IPS DF 6.9 (cell line): ENCODE measurements around the gene PPP1R36.
"Not testable (repeated sequence)": the region's sequence is repeated elsewhere in the genome, so short reads cannot be mapped to it uniquely, and the experiment has no call there.

Source experiments
- DNase-seq: peaks from one replicate; pipeline ENCODE4 v3.0.0-alpha.2; 2013; ENCODE audit warnings: low read depth, low spot score
- H3K27ac ChIP-seq: one replicate; pipeline ENCODE4 v1.5.1; 2013; ENCODE audit warnings: low read length, control low read depth
- H3K27me3 ChIP-seq: 2 replicates; pipeline ENCODE4 v1.6.1; 2013; ENCODE audit warnings: mild to moderate bottlenecking, low read length; ENCODE audit not compliant: control insufficient read depth, insufficient read depth
- H3K36me3 ChIP-seq: 2 replicates; pipeline ENCODE4 v1.6.1; 2013; ENCODE audit warnings: low read length; ENCODE audit not compliant: control insufficient read depth, insufficient read depth
- H3K4me1 ChIP-seq: 2 replicates; pipeline ENCODE4 v1.6.1; 2013; ENCODE audit warnings: low read length; ENCODE audit not compliant: control insufficient read depth, insufficient read depth
- H3K4me3 ChIP-seq: 2 replicates; pipeline ENCODE4 v1.5.1; 2013; ENCODE audit warnings: mild to moderate bottlenecking, low read length
- H3K9me3 ChIP-seq: 2 replicates; pipeline ENCODE4 v1.6.1; 2013; ENCODE audit warnings: low read length, inconsistent platforms; ENCODE audit not compliant: control insufficient read depth, insufficient read depth
- WGBS: extraction: QIAGEN DNeasy Blood & Tissue Kit; methylation state at CpG from one replicate; pipeline ENCODE4 v1.1.7; 2013; ENCODE audit warnings: mixed read lengths, missing lambda C conversion rate; ENCODE audit not compliant: insufficient read length, insufficient coverage; 5-methylcytosine and 5-hydroxymethylcytosine counted together

Gene PPP1R36

DNA sequence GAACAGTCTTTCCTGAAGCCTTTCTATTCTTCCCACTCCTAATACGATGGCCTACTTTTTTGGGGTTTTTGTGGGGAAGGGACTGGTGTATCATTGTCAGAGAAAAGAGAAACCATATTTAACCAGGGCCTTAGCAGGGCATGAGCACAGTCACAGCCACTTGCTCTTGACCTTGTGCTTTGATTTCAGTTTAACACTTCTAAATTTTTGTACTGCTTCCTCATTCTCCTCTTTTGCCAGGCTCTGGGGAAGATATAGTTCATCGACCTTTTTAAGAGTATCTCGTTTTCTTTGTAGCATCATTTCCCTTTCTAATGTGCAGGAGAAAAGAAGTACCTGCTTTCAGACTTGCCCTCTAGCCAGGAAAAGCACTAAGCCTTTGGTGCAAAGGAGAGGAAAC is 43.0 kb upstream of the PPP1R36 start:
- Histone ChIP-seq H3K9me3 (no peaks in the 10 kb centered on the region), H3K27ac (no peak overlapping the region), H3K4me3 (no peak overlapping the region), H3K27me3 (no peaks in the 10 kb centered on the region), H3K36me3 (no peaks in the 10 kb centered on the region), H3K4me1 (peaks cover 2% of the 10 kb centered on the region)
- no CpG with 5 or more reads among the region's 3 CpGs for WGBS
- DNase-seq: no peak

GRCh38 chr14:64507376-64508156 is 42.2 kb upstream of the PPP1R36 start:
- Histone ChIP-seq H3K9me3 (no peaks in the 10 kb centered on the region), H3K4me1 (peaks cover 2% of the 10 kb centered on the region; the same call in 1 of the 2 replicates), H3K27ac (no peak overlapping the region), H3K27me3 (no peaks in the 10 kb centered on the region), H3K36me3 (no peaks in the 10 kb centered on the region), H3K4me3 (no peak overlapping the region)
- no CpG with 5 or more reads among the region's 4 CpGs for WGBS
- DNase-seq: no peak

- no peaks in the 10 kb centered on the region for H3K9me3 ChIP-seq
- no peak for DNase-seq
- no CpG with 5 or more reads among the region's 1 CpG for WGBS
- no peak overlapping the region for H3K27ac ChIP-seq
- no peaks in the 10 kb centered on the region for H3K36me3 ChIP-seq
- H3K27me3 ChIP-seq: no peaks in the 10 kb centered on the region
- H3K4me3 ChIP-seq: no peak overlapping the region
- H3K4me1 ChIP-seq: peaks cover 2% of the 10 kb centered on the region; the same call in 1 of the 2 replicates
Measured at GRCh38 chr14:64508215-64508776, 41.5 kb upstream of the PPP1R36 start.

DNA sequence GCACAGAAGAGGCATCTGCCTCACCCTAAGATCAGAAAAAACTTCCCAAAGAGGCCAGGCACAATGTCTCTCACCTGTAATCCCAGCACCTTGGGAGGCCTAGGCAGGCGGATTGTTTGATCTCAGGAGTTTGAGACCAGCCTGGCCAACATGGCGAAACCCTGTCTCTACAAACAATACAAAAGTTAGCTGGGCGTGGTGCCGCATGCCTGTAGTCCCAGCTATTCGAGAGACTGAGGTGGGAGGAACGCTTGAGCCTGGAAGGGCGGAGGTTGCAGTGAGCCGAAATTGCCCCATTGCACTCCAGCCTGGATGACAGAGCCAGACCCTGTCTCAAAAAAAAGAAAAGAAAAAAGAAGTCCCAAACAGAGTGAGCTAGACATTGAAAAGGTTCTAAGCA is 40.7 kb upstream of the PPP1R36 start:
- Histone ChIP-seq H3K27ac (no peak overlapping the region), H3K4me1 (peaks cover 2% of the 10 kb centered on the region; the same call in 1 of the 2 replicates), H3K4me3 (no peak overlapping the region), H3K27me3 (no peaks in the 10 kb centered on the region), H3K36me3 (no peaks in the 10 kb centered on the region), H3K9me3 (no peaks in the 10 kb centered on the region)
- no CpG with 5 or more reads among the region's 8 CpGs for WGBS
- no peak for DNase-seq

GRCh38 chr14:64510825-64511671 is 38.7 kb upstream of the PPP1R36 start:
- Histone ChIP-seq H3K4me1 (peaks cover 2% of the 10 kb centered on the region; the same call in 1 of the 2 replicates), H3K36me3 (no peaks in the 10 kb centered on the region), H3K27ac (no peak overlapping the region), H3K27me3 (no peaks in the 10 kb centered on the region), H3K9me3 (no peaks in the 10 kb centered on the region), H3K4me3 (no peak overlapping the region)
- DNase-seq: peak; percentile 57
- WGBS: no CpG with 5 or more reads among the region's 4 CpGs

- 100% methylated on average over 1 of the region's 2 CpGs for WGBS
- H3K27ac ChIP-seq: no peak overlapping the region
Measured at GRCh38 chr14:64513271-64513670, 36.5 kb upstream of the PPP1R36 start.

DNA sequence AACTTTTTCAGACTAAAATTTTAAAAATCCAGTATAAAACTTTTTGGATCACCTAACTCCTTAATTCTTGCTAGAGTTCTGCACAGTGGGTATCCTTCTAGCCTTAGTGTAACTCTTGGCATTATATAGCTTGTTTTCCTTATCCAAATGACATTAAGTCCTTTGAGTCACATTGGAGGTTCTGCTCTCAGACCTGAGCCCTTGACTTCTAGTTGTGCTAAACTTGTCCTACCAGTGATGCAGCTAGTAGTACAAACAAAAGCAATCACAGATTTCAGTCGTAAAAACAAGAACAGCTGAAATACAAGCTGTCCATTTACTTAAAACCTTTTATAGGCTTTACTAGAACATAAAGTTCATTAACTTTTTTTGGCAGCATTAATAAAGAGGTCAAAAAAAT is 34.7 kb upstream of the PPP1R36 start:
- H3K9me3 ChIP-seq: no peaks in the 10 kb centered on the region
- WGBS: no CpG with 5 or more reads among the region's 1 CpG
- H3K27me3 ChIP-seq: no peaks in the 10 kb centered on the region
- no peaks in the 10 kb centered on the region for H3K4me1 ChIP-seq
- H3K27ac ChIP-seq: no peak overlapping the region
- no peaks in the 10 kb centered on the region for H3K36me3 ChIP-seq
- no peak overlapping the region for H3K4me3 ChIP-seq
- no peak for DNase-seq

More at GRCh38 chr14:64513271-64513670, 36.5 kb upstream of the PPP1R36 start:
- no peaks in the 10 kb centered on the region for H3K27me3 ChIP-seq
- H3K36me3 ChIP-seq: no peaks in the 10 kb centered on the region
- no peak overlapping the region for H3K4me3 ChIP-seq
- no peaks in the 10 kb centered on the region for H3K9me3 ChIP-seq
- DNase-seq: no peak
- H3K4me1 ChIP-seq: peaks cover 2% of the 10 kb centered on the region; the same call in 1 of the 2 replicates

GRCh38 chr14:64516969-64517368 is 32.8 kb upstream of the PPP1R36 start:
- no CpG with 5 or more reads among the region's 1 CpG for WGBS
- H3K4me1 ChIP-seq: no peaks in the 10 kb centered on the region
- H3K36me3 ChIP-seq: no peaks in the 10 kb centered on the region
- H3K27ac ChIP-seq: no peak overlapping the region
- no peaks in the 10 kb centered on the region for H3K9me3 ChIP-seq
- H3K4me3 ChIP-seq: no peak overlapping the region
- no peaks in the 10 kb centered on the region for H3K27me3 ChIP-seq
- no peak for DNase-seq

GRCh38 chr14:64517667-64518066 is 32.1 kb upstream of the PPP1R36 start:
- not testable (repeated sequence) for DNase-seq, H3K4me3 ChIP-seq, H3K36me3 ChIP-seq, H3K4me1 ChIP-seq, H3K27ac ChIP-seq, H3K9me3 ChIP-seq, H3K27me3 ChIP-seq
- no CpG with 5 or more reads among the region's 6 CpGs for WGBS

GRCh38 chr14:64518229-64518628 is 31.5 kb upstream of the PPP1R36 start:
- peaks cover 3% of the 10 kb centered on the region; the same call in 1 of the 2 replicates for H3K36me3 ChIP-seq
- no peak overlapping the region for H3K4me3 ChIP-seq
- no peak for DNase-seq
- H3K27me3 ChIP-seq: no peaks in the 10 kb centered on the region
- no peak overlapping the region for H3K27ac ChIP-seq
- H3K9me3 ChIP-seq: no peaks in the 10 kb centered on the region
- WGBS: no CpG with 5 or more reads among the region's 4 CpGs
- H3K4me1 ChIP-seq: no peaks in the 10 kb centered on the region
